GM19099 (cell line): Measurements from ENCODE around the gene SIDT1.

Experiments used
- POLR2A ChIP-seq: IDR thresholded peaks from 3 replicates; pipeline ENCODE4 v1.6.1; 2011; ENCODE audit warnings: low read depth; ENCODE audit not compliant: insufficient read length; ENCODE audit errors: extremely low read depth

Gene SIDT1

DNA sequence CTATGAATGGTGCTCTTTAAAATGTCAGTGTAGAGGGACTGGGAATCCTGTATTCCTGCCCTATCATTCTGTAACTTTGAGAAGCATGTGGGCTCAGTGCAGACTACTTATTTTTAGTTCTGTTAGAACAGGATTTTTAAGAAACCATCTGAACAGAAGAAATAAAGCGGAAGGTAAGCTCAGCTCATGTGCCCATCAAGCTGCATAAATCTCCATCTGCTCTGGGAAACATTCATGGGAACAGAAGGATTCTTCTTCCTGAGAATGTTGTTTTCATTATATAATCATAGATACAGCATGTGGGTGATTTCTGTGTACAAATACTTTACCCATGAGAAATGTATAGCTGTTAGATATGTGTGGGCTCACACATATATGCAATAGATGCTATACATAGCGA, 69.9 kb downstream of the SIDT1 start:
- no peak for TF ChIP-seq POLR2A

DNA sequence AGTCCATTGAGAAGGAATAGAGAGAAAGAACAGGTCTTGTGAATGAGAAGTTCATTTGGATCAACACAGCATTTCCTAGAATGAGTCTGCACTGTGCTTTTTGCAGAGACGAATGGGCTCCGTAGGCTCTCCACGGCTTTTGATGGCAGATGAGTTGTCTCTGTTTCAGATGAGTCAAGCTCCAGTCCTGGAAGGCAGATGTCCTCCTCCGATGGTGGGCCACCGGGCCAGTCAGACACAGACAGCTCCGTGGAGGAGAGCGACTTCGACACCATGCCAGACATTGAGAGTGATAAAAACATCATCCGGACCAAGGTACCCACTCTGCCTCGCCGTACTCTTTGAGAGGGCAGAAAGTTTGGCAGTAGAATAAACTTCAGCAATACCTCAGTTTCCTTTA, 70.5 kb downstream of the SIDT1 start:
- no peak for TF ChIP-seq POLR2A

DNA sequence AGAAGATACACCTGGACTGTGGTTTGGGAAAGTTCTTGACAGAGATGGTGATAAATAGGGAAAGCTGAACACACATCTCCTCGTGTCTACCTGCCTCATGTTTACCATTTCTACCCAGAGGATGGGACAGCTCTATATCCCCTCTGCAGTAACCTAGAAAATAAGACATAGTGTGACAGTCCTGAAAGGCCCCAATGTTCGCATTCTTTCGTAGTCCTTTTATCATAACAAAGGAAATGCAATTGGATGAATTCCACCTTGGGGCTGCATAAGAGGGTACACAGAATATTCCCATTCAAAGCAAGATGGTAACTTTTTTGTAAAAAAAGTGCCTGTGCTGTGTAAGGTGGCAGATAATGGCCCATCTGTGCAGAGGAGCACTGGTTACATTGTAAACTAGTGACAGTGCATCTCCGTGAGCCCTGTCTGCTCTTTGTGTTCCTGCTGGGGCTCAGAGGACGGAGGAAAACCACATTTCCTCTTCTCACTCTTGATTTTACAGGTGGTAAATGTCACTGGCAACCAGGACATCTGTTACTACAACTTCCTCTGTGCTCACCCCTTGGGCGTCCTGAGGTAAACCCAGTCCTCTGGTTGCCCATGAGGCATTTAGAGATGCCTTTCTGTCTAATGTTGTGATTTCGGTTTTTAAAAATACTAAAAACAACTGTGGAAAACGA, 74.3 kb downstream of the SIDT1 start:
- TF ChIP-seq POLR2A: no peak

DNA sequence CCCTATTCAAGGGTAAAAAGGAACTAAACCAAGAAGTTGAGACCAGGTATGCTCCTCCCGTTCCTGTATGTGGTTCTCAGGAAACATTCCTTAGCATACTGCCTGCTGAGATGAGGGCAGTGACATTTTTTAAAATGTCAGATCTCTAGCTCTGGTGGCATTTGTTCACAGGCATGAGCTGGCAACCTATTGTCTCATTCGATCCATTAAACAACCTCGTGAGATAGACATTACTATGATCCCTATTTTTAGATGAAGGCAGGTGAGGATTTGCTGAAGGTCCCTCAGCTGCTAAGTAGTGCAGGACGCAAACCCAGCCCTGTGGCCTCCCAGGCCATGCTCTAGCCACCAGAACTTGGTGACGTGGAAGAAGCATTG, 74.9 kb downstream of the SIDT1 start:
- TF ChIP-seq POLR2A: no peak

DNA sequence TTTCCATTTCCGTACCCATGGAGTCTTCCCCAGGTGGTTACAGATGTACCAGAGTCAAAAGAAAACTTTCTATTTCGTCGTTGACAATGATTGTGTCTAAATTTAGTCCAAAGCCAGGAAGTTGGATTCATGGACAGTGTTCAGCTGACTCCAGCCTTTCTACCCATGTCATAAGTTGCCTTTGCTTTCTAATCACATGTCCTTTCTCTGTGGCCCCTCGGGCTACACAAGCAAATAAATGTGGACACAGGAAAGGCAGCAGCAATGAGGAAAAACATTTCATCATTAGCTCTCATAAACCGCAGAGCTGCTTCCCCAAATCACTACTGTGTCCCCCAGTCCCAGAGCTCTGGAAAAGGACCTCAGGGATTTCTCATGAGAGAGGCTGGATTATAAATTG, 82.0 kb downstream of the SIDT1 start:
- no peak for TF ChIP-seq POLR2A

DNA sequence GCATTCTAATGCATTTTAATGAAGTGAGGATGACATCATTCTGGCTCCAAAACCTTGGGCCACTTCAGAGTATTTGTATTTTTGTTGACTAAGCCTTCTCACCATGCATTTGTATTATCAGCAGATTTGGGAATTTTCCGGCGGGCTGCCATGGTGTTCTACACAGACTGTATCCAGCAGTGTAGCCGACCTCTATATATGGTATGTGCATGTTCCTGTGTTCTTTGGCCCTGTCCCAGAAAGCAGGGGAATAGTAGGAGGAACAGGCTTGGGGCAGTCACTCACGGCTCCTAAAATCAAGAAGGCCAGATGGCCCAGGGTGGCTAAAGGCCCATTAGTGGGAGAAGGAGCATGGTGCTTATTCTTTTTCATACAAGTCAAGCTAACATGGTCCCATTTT, 83.6 kb downstream of the SIDT1 start:
- no peak for TF ChIP-seq POLR2A

DNA sequence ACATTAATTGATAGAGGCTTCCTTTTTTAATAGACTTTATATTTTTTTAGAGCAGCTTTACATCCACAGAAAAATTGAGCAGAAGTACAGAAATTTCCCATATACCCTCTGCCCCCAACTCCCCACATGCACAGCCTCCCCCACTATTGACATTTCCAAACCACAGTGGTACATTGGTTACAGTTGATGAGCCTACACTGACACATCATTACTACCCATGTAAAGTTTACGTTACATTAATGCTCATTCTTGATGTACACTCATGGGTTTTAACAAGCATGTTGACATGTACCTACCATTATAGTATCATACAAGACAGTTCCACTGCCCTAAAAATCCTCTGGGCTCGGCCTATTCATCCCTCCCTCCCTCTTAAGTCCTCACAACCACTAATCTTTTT, 85.4 kb downstream of the SIDT1 start:
- TF ChIP-seq POLR2A: no peak

DNA sequence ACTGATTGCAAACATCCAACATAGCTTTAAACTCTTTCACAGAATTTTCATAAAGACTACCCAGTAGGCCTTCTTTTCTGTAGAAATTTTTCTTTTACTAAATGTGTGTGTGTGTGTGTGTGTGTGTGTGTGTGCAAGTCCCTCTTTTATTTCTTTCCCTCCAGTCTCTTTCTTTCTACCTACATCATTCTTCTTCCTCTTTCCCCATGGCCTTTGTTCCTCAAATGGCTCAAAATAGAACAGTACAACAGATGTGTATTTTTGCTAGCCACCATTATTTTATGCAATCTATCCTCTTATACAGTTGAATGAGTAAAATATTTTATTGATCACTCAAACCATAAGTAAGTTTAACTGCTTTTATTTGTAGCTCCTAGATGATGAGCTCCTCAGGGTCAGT, 87.7 kb downstream of the SIDT1 start:
- no peak for TF ChIP-seq POLR2A

DNA sequence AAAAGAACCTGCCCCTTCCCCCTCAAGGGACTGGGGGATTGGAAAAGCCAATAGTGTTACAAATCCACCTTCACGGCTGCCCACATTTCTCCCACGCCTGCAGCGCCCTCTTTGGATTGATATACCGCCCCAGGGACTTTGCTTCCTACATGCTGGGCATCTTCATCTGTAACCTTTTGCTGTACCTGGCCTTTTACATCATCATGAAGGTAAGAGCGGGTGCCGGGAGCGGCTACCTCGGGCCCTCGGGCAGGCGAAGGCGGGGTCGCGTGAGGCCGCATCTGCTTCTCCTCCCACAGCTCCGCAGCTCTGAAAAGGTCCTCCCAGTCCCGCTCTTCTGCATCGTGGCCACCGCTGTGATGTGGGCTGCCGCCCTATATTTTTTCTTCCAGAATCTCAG, 91.0 kb downstream of the SIDT1 start:
- TF ChIP-seq POLR2A: no peak

DNA sequence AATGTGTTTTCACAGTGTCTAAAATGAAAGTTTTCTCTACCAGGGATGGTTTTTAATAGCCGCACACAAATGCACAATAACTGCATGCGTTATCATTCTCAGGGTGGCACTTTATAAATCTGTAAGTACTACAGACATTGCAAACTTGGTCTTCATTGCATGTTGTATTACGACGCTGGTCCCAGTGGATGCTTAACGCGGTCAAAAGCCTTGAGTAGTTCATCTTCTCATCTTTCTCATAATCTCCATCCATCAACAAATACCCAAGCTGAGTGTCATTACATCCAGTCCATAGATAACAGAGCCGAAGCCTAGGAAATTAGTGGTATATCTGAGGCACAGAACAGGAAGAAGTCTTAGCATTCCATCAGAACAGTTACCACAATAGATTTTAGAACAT, 91.5 kb downstream of the SIDT1 start:
- no peak for TF ChIP-seq POLR2A

DNA sequence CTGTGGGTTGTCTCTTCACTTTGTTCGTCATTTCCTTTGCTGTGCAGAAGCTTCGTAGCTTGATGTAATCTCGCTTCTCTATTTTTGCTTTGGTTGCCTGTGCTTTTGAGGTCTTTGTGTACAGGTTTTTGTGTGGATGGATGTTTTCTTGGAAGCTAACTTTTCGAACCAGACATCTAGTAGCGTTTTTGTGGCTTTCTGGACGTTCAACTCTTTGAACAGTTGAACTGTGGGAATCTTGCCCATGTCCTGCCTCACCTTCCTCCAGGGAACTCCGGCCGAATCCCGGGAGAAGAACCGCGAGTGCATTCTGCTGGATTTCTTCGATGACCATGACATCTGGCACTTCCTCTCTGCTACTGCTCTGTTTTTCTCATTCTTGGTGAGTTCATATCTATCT, 93.5 kb downstream of the SIDT1 start:
- TF ChIP-seq POLR2A: no peak

DNA sequence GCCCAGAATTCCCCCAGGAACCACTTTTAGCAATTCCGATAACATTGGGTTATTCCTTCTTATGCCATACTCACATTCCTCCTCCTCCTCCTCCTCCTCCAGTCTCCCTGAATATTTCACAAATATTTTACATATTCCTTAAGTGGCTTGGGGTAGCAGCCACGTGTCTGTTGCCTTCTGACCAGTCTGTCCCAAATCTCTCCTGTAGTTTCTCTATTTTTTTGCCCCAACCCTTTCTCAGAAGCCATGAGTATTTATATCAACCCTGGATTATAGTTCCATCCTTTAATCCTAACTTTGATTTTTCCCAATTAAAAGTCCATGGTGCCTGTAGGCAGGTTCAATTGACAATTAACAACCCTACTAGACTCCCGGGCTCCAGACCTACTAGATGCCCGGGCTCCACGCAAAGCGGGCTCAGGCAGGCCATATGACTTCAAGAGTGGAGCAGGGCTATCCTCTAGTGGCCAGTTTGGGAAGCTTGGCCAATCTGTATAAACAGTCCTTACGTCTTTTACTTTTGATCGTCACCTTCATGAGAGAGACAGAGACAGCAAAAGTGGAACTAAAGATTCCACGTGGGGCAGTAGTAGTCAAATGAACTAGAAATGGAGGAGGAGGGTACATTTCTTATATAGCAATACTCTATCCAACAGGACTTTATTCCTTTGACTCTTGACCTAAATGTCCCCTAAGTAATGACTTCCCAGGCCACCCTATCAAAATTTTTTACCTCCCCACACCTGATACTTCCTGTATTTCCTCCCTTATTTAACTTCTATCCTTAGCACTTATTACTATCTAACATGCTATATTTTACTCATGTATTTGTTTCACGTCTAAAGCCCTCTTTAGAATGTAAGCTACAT, 94.4 kb downstream of the SIDT1 start:
- TF ChIP-seq POLR2A: no peak

DNA sequence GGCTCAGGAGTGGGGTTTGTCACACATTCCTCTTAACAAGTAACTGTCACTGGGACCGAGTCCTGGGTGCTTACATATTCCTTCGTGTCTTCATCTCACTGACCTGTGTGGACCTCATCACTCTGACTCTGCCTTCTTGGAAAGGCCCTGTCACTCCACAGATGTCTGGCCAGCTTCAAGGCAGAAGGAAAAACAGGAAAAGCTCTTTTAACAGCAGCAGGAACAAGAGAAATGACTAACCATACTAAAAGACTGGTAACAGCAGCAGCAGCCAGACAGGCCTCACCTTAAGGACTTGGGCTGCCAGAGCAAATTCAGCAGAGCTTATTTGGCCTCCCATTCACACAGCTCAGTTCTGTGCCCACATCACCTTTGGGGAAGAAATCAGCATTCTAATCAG, 96.0 kb downstream of the SIDT1 start:
- no peak for TF ChIP-seq POLR2A

DNA sequence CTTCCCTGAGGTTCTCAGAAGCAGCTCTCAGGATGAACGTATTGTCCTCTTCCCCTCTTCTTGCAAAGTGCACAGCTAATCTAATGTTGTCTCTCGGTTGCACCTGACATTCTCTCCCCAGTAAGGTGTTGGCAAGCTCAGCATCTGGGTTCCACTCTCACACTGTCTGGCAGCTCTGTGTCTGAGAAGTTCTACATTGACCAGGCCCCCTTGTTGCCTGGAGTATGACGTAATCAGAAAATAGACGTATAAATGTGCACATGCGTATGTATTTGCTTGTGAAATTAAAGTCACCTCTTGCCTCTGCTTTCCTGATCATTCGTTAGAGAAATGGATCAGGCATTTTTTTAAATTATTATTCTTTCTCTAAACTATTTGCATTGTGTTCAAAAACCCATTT, 96.4 kb downstream of the SIDT1 start:
- TF ChIP-seq POLR2A: no peak

DNA sequence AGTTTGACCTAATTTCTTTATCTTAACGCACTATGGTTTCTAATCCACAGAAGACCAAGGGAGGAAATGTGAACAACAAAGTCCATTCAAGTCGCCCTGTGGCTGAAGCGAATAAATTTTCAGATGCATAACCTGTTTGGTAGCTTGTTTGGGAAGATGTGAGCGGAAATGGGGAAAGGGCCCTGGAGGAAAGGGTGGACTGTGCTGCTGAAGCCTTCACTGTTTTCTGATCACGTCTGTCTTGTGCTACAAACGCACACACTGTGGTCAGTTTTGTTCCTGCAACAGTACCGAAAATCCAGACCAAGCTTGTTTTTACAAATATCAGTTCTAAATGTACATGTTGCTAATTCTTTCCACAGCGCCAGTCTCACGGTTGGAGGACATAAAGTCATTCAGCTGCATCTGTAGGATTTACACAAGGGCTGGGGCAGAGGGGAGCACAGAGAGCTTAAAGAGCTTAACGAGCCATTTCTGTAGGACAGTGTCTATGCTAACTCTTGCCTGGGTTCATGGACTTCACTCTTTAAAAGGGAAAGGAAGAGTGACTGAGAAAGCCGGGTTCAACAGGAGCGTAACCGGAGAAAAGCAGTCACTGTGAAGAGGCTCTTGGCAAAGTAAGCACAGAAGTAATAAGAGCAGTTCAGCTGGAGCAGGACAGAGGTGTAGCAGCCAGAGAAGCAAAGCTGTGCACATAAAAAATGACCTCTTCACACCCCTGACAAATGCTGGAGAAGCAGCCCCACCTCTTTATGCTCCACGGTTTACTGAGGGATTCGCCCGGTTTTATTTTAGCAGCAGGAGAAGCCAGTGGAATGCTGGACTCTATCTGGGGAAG, 97.4 kb downstream of the SIDT1 start:
- no peak for TF ChIP-seq POLR2A
